ENCODE measurements around the gene AARS2. TPM values are rescaled to one million over a fixed set of nuclear protein-coding genes. Genes with fewer than 3 reads are reported as not detected.

AARS2 gene
- total and polyA plus RNA-seq, 2 of the 8 experiments (the other 6 are each of a cell fraction or from before 2014, with no cell fraction given): 8.6 to 20.4 TPM

GRCh38 chr6:44266347-44266746 is 46.8 kb downstream of the AARS2 start (continued):
- TF ChIP-seq, protein P1, sequence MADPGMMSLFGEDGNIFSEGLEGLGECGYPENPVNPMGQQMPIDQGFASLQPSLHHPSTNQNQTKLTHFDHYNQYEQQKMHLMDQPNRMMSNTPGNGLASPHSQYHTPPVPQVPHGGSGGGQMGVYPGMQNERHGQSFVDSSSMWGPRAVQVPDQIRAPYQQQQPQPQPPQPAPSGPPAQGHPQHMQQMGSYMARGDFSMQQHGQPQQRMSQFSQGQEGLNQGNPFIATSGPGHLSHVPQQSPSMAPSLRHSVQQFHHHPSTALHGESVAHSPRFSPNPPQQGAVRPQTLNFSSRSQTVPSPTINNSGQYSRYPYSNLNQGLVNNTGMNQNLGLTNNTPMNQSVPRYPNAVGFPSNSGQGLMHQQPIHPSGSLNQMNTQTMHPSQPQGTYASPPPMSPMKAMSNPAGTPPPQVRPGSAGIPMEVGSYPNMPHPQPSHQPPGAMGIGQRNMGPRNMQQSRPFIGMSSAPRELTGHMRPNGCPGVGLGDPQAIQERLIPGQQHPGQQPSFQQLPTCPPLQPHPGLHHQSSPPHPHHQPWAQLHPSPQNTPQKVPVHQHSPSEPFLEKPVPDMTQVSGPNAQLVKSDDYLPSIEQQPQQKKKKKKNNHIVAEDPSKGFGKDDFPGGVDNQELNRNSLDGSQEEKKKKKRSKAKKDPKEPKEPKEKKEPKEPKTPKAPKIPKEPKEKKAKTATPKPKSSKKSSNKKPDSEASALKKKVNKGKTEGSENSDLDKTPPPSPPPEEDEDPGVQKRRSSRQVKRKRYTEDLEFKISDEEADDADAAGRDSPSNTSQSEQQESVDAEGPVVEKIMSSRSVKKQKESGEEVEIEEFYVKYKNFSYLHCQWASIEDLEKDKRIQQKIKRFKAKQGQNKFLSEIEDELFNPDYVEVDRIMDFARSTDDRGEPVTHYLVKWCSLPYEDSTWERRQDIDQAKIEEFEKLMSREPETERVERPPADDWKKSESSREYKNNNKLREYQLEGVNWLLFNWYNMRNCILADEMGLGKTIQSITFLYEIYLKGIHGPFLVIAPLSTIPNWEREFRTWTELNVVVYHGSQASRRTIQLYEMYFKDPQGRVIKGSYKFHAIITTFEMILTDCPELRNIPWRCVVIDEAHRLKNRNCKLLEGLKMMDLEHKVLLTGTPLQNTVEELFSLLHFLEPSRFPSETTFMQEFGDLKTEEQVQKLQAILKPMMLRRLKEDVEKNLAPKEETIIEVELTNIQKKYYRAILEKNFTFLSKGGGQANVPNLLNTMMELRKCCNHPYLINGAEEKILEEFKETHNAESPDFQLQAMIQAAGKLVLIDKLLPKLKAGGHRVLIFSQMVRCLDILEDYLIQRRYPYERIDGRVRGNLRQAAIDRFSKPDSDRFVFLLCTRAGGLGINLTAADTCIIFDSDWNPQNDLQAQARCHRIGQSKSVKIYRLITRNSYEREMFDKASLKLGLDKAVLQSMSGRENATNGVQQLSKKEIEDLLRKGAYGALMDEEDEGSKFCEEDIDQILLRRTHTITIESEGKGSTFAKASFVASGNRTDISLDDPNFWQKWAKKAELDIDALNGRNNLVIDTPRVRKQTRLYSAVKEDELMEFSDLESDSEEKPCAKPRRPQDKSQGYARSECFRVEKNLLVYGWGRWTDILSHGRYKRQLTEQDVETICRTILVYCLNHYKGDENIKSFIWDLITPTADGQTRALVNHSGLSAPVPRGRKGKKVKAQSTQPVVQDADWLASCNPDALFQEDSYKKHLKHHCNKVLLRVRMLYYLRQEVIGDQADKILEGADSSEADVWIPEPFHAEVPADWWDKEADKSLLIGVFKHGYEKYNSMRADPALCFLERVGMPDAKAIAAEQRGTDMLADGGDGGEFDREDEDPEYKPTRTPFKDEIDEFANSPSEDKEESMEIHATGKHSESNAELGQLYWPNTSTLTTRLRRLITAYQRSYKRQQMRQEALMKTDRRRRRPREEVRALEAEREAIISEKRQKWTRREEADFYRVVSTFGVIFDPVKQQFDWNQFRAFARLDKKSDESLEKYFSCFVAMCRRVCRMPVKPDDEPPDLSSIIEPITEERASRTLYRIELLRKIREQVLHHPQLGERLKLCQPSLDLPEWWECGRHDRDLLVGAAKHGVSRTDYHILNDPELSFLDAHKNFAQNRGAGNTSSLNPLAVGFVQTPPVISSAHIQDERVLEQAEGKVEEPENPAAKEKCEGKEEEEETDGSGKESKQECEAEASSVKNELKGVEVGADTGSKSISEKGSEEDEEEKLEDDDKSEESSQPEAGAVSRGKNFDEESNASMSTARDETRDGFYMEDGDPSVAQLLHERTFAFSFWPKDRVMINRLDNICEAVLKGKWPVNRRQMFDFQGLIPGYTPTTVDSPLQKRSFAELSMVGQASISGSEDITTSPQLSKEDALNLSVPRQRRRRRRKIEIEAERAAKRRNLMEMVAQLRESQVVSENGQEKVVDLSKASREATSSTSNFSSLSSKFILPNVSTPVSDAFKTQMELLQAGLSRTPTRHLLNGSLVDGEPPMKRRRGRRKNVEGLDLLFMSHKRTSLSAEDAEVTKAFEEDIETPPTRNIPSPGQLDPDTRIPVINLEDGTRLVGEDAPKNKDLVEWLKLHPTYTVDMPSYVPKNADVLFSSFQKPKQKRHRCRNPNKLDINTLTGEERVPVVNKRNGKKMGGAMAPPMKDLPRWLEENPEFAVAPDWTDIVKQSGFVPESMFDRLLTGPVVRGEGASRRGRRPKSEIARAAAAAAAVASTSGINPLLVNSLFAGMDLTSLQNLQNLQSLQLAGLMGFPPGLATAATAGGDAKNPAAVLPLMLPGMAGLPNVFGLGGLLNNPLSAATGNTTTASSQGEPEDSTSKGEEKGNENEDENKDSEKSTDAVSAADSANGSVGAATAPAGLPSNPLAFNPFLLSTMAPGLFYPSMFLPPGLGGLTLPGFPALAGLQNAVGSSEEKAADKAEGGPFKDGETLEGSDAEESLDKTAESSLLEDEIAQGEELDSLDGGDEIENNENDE (IDR thresholded peaks at IDR 0.05; ENCODE audit: insufficient replicate concordance, low read length): no peak
- TF ChIP-seq ZNF274 (IDR thresholded peaks at IDR 0.05; ENCODE audit: borderline replicate concordance, extremely low read depth, low read length) (no peak), USF2 (IDR thresholded peaks at IDR 0.05; ENCODE audit: low read length) (no peak), CEBPB (IDR thresholded peaks at IDR 0.05; ENCODE audit: low read depth, low read length) (no peak), TEAD4 (IDR thresholded peaks at IDR 0.05; ENCODE audit: low read depth, low read length) (no peak), HDAC2 (IDR thresholded peaks at IDR 0.05; ENCODE audit: borderline replicate concordance in 1 of 2, low read depth in 2 of 2, low read length in 2 of 2) (no peak), TAF1 (IDR thresholded peaks at IDR 0.05; ENCODE audit: low read depth, low read length) (no peak)
- TF ChIP-seq, protein P2, sequence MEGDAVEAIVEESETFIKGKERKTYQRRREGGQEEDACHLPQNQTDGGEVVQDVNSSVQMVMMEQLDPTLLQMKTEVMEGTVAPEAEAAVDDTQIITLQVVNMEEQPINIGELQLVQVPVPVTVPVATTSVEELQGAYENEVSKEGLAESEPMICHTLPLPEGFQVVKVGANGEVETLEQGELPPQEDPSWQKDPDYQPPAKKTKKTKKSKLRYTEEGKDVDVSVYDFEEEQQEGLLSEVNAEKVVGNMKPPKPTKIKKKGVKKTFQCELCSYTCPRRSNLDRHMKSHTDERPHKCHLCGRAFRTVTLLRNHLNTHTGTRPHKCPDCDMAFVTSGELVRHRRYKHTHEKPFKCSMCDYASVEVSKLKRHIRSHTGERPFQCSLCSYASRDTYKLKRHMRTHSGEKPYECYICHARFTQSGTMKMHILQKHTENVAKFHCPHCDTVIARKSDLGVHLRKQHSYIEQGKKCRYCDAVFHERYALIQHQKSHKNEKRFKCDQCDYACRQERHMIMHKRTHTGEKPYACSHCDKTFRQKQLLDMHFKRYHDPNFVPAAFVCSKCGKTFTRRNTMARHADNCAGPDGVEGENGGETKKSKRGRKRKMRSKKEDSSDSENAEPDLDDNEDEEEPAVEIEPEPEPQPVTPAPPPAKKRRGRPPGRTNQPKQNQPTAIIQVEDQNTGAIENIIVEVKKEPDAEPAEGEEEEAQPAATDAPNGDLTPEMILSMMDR (IDR thresholded peaks at IDR 0.05; ENCODE audit: control extremely low read depth in 1 of 3, insufficient read depth in 1 of 3, low read depth in 1 of 3, low read length in 3 of 3): no peak
